ENCODE results near the gene MCF2. TPM values are rescaled to one million over a fixed set of nuclear protein-coding genes. Genes with fewer than 3 reads are reported as not detected.

The MCF2 gene
- total and polyA plus RNA-seq, 10 of the 15 experiments (the other 5 are each of a cell fraction or from before 2014, with no cell fraction given): 0.07 to 3.3 (median 0.42) TPM

- ChIA-PET SMC1A (ENCODE audit: uncharacterized antibody, unreplicated experiment) (no interaction called here), CTCF (no interaction called here), RAD21 (ENCODE audit: unreplicated experiment) (no interaction called here), POLR2A (no interaction called here)
- Histone ChIP-seq H3K36me3 (ENCODE audit: control insufficient read depth in 2 of 2, insufficient read depth in 2 of 2, low read length in 1 of 2) (no peaks in the 10 kb centered on the region), H3K4me2 (ENCODE audit: control insufficient read depth, insufficient read depth) (no peak overlapping the region), H4K20me1 (ENCODE audit: control insufficient read depth, insufficient read depth) (no peaks in the 10 kb centered on the region), H3K9me3 (replicated peaks; ENCODE audit: control insufficient read depth, insufficient read depth, low read length) (no peaks in the 10 kb centered on the region), H3K4me1 (ENCODE audit: control insufficient read depth, insufficient read depth, low read length) (no peaks in the 10 kb centered on the region), H3K9ac (ENCODE audit: control insufficient read depth, insufficient read depth, low read length) (no peak overlapping the region), H3K4me3 (no peak overlapping the region), H3K27me3 (replicated peaks in 1 of 2; ENCODE audit: control insufficient read depth in 2 of 2, insufficient read depth in 2 of 2, low read length in 1 of 2) (no peaks in the 10 kb centered on the region), H3K79me2 (ENCODE audit: control insufficient read depth, insufficient read depth, low read length) (no peaks in the 10 kb centered on the region), H2AFZ (ENCODE audit: control insufficient read depth, low read depth, low read length) (no peak overlapping the region), H3K27ac (ENCODE audit: control insufficient read depth, insufficient read depth) (no peak overlapping the region)
- intact Hi-C loops (cut with micrococcal nuclease; ENCODE audit: unreplicated experiment) (no loop called here), in situ Hi-C loops (cut with MboI) (no loop called here)
- FAIRE-seq (no peak), ATAC-seq (no peak), DNase-seq (ENCODE audit: low read depth, low spot score) (no peak)
- BruUV-seq (replicated peaks): no TSS peak
- TF ChIP-seq POU2F2 (IDR thresholded peaks at IDR 0.05; ENCODE audit: borderline replicate concordance, low read depth, low read length): no peak
- no peak for TF ChIP-seq MLLT1 (IDR thresholded peaks at IDR 0.05)
- no peak for TF ChIP-seq NRF1 (conservative IDR thresholded peaks at IDR 0.05; ENCODE audit: low read depth, low read length)
- no peak for TF ChIP-seq SPI1 (IDR thresholded peaks at IDR 0.05; ENCODE audit: borderline replicate concordance, insufficient read depth, low read depth, low read length)
- no peak for TF ChIP-seq ETV6 (conservative IDR thresholded peaks at IDR 0.05 in 1 of 2, IDR thresholded peaks at IDR 0.05 in 1 of 2; ENCODE audit: borderline replicate concordance in 1 of 2, low read depth in 1 of 2)
- no peak for TF ChIP-seq CBFB (IDR thresholded peaks at IDR 0.05; ENCODE audit: low read depth)
- TF ChIP-seq YBX1 (IDR thresholded peaks at IDR 0.05): no peak
- TF ChIP-seq TCF12 (IDR thresholded peaks at IDR 0.05; ENCODE audit: low read depth, low read length): no peak
- 24% methylated on average over 5 of the region's 5 CpGs for WGBS (ENCODE audit: insufficient coverage, insufficient replicate concordance, low lambda C conversion rate, missing lambda C conversion rate)
Observed at GRCh38 chrX:139563251-139563650, 144.7 kb downstream of the MCF2 start.
